HG03442 (cell line): ENCODE data around the gene STX11.
"Not testable (repeated sequence)": the region's sequence is repeated elsewhere in the genome, so short reads cannot be mapped to it uniquely, and the experiment has no call there.

Experiments used
- ATAC-seq: cut with Tn5 transposase; IDR thresholded peaks from one replicate; pipeline ENCODE4 v1.9.1; 2021; ENCODE audit warnings: mild to moderate bottlenecking, moderate library complexity; ENCODE audit not compliant: unreplicated experiment

The STX11 gene

DNA sequence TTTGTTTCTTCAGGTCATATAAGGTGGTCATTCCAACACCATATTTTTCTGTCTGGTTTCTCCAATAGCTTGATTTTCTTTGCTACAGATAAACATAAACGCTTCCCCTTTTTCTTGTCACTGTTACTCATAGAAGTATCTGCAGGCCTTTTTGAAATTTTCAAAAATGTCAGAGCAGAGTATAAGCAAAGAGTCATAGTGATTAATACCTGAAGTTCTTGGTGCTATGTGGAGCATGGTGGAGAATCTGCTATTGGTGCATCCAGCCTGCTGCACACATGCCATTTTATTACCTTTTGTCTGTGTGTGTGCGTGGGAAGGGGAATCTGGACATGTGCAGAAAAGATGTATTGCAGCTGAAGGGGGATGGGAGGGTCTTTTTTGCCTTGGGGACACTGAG, 19.7 kb downstream of the STX11 start:
- ATAC-seq = no peak

DNA sequence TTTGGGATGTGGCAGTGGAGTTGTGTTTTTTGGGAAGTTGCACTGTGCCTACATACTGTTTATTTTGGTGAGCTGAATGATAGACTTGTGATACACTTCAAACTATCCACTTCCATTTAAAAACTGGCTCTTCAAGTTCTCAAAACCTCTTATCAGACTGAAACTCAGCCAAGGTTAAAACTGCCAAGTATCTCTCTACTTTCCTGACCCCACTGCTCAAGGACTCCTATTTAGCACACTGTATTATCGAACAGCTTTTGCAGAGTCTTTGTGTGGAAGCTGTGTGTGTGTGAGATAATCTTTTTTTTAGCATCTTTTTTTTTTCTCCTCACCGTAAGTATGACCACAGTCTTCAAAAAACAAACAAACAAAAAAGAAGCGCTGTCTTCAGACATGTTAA, 21.1 kb downstream of the STX11 start:
- no peak for ATAC-seq

DNA sequence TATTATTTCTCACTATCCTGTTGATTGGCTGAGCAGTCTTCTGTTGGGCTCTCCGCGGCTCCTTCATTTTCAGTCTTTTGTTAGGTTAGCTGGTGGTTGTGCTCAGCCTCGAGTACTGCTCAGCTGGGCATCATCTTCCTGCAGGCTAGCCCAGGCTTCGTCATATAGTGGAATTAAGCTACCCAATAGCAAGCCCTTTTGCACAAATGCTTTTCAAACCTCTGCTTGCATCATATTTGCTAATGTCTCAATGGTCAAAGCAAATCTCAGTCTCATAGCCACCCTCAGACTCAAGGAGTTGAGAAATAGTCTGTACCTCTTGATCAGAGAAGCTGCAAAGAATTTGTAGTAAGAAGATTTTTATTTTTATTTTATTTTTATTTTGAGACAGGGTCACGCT, 23.7 kb downstream of the STX11 start:
- ATAC-seq = no peak

DNA sequence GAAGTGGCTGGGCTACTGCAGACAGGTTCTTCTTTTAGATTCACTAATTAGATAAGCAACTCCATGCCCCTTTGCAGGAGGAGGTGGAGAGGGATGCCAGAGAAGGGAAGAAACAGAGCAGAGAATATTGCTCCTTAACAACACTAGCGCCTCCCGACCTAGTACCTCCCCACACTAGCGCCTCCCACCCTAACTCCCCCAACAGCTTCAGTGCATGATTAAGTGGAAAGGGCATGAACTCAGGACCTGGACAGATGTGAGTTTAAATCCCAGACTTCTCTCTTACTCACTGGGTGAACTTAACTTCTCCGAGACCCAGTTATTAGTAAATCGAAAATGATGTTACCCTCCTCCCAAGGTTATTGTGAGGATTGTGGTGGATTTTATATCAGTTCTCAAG, 25.7 kb downstream of the STX11 start:
- no peak for ATAC-seq

DNA sequence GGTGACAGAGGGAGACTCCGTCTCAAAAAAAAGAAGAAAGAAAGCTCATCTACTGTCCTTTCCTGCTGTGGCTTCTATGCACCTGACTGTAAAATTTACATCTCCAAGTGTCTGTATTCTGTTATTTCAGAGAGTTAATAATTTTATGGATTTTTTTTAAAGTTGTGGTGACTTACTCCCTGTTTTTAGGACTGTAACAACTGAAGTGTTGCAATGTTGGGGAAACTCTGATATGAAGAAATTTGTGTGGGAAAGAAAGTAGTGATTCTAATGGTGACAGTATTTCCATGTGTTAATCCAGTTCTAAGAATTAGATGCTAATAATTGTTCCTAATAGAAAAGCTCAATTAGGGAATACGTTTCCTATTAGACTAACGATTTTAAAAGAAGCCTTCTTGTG, 27.4 kb downstream of the STX11 start:
- no peak for ATAC-seq

DNA sequence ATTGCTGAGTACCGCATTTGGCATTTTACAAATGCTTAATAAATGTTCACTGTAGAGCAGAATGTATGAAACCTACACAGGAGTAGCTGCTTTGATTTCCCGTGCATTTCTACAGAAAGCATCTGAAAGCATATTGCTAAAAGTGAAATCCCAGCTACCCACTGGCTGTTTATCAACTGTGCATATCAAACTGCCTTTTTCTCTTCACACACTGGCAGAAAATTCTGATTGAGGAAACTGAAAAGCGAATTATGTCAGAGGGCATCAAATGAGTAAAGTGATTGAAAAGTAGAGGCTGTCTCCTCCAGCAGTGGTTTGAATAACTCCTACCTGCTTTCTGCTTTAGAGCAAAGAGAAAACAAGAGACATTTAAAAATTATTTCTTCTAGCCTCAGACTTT, 28.0 kb downstream of the STX11 start:
- ATAC-seq = no peak

DNA sequence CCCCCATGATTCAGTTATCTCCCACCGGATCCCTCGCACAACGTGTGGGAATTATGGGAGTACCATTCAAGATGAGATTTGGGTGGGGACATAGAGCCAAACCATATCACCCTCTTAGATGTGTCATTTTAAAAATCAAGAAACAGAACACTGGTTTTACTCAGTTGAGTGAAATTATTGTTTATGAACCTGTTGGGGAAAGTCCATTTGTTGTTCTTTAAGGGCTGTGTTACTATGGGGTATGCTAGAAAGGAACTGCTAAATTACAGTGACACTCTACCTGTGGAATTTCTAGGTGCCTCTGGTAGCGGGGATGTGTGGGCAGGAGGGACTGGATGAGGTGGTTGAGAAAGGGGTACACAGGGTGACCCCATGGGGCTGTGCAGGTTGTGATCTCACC, 28.9 kb downstream of the STX11 start:
- no peak for ATAC-seq

DNA sequence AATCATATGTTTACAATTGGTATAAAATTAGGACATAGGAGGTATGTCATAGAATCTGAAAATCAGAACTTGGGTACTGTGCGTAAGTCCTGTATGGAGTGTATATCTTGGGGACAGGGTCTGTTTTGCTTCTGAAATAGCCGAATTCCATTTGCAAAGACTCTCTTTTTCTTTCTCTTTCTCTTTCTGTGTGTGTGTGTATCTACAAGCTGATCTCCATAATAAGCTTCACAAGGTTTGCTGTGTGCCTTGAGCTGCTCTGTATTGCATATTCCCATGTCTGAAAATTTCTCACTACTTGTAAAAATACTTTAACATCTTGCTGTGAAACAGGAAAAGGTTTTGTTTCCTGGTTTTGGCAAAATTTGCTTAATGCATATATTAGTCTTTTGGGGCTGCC, 29.5 kb downstream of the STX11 start:
- ATAC-seq = no peak

DNA sequence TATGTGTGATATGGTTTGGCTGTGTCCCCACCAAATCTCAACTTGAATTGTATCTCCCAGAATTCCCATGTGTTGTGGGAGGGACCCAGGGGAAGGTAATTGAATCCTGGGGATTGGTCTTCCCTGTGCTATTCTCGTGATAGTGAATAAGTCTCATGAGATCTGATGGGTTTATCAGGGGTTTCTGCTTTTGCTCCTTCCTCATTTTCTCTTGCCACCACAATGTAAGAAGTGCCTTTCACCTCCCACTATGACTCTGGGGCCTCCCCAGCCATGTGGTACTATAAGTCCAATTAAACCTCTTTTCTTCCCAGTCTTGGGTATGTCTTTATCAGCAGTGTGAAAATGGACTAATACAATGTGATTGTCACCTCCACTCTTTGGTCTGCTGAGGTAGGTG, 30.0 kb downstream of the STX11 start:
- not testable (repeated sequence) for ATAC-seq

DNA sequence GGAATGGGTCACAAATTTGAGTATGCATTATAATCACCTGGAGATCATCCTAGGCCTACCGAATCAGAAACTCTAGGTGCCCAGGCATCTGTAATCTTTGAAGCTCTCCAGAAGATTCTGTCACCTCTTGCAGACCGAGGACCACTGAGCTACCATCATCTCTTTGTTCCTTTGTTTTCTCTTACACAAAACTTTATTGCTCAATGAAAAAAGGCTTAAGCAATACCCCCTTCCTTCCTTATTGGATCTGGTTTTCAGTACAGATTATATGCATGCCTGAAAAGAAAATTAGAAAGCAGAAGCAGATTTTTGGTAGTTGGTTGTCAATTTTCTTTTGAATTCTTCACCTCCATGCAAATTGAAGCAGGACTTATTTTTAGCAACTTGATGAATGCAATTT, 31.3 kb downstream of the STX11 start:
- no peak for ATAC-seq

DNA sequence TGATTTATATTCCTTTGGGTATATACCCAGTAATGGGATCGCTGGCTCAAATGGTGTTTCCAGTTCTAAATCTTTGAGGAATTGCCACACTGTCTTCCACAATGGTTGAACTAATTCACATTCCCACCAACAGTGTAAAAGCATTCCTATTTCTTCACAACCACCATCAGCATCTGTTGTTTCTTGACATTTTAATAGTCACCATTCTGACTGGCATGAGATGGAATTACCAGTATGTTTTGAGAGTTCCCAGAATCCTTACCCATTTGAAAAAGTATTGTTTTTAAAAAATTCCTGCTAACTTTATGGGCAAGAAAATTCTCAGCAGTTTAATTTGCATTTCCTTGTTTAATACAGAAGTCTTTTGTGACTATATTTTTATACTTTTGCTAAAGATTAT, 33.9 kb downstream of the STX11 start:
- not testable (repeated sequence) for ATAC-seq

DNA sequence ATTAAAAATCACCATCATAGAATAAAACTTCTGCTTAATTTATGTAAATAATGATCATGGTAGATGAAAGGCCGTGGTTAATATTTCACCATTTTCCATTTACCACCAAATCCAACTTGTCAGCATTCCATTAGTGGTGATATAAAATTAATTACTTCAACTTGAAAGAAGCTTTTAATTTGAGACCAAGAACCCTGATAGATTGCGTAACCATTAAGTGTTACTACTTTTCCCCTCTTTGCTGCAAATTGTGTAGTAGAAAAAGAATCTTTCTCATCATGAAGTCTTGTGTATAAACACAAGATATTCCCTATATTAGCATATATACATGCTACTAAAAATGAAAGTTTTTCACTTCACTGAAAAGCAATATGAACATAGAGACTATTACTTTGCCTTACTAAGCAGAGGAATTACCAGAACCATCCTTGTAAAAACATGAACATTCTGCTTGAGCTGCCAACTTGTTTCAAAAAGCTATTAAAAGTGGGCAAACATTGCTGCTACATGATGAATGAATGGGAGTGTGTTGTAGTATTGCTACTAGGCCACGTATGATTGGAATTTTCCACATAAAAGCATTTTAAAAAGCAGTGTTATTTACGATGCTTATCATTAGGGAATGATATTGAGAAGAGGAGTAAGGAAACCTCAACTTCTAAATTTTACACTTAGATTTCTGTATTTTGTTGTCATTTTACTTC, 35.0 kb downstream of the STX11 start:
- ATAC-seq = no peak

DNA sequence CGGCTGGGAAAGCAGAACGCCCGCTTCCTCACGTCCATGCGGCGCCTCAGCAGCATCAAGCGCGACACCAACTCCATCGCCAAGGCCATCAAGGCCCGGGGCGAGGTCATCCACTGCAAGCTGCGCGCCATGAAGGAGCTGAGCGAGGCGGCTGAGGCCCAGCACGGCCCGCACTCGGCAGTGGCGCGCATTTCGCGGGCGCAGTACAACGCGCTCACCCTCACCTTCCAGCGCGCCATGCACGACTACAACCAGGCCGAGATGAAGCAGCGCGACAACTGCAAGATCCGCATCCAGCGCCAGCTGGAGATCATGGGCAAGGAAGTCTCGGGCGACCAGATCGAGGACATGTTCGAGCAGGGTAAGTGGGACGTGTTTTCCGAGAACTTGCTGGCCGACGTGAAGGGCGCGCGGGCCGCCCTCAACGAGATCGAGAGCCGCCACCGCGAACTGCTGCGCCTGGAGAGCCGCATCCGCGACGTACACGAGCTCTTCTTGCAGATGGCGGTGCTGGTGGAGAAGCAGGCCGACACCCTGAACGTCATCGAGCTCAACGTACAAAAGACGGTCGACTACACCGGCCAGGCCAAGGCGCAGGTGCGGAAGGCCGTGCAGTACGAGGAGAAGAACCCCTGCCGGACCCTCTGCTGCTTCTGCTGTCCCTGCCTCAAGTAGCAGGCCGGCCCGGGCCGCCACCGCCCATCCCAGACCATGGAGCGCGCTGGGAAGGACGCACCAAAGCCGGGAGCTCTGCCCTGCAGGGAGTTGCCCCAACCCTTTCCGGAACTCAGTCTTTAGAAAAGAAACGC, 36.7 kb downstream of the STX11 start:
- ATAC-seq = no peak

DNA sequence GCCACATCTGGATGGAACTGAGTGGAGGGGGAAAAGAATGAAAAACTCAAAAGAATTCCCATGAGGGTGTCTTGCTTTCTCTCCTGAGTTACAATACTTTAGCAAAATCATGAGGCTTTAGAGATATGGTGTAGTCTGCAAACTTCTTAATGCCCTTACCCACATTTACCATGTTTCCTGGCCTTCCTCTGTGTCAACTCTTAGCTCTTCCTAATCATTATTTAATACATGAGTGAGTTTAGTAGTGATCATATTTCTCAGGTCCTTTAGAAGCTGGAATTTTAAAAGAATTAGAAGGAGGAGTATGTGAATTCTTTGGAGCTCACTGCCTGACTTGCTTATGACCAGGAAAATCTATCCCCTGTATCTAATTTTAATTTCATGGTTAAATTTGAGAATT, 39.0 kb downstream of the STX11 start:
- ATAC-seq = no peak

DNA sequence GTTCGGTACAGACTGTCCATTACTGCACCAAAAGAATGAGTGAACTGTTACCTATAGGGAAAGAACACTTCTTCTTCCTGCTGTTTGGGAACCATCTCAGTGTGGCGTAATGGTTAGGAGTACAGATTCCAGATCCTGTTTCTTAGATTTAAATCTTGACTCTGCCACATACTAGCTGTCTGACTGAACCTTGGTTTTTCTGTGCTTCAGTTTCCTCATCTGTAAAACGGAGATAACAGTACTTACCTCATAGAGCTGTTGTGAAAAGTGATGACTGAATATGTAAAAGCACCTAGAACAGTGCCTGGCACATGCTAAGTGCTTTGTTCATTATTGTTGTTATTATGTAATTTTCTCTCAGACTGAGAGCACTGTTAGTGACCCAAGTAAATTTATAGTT, 39.8 kb downstream of the STX11 start:
- no peak for ATAC-seq

DNA sequence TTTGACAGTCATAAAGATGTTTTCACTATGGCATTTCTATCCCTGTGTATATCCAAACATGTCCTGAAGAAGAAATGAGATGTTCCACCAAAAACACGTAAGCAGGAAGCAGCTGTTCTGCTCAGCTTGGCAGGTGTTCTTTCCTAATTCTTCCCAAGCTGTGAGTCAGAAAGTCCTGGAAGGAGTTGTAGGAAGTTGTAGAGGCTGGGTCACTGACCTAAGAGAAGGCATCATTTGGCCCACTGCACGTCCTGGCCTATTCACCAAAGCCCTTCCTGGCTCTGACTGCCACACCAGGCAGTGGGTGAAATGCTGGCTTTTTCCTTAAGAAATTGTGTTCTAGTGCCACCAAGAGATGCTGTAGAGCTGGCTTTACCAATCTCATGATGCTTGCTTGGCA, 40.3 kb downstream of the STX11 start:
- ATAC-seq = no peak

DNA sequence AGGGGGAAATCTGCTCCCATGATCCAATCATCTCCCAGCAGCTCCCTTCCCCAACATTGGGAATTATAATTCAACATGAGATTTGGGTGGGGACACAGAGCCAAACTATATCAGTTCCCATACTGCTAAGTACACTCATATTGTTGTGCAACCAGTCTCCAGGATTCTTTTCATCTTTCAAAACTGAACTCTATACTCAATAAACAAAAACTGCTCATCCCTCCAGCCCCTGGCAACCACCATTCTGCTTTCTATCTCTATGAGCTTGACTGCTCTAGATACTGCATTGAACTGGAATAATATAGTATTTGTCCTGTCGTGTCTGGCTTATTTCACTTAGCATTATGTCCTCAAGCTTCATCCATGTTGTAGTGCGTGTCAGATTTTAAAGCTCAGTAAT, 42.9 kb downstream of the STX11 start:
- no peak for ATAC-seq

DNA sequence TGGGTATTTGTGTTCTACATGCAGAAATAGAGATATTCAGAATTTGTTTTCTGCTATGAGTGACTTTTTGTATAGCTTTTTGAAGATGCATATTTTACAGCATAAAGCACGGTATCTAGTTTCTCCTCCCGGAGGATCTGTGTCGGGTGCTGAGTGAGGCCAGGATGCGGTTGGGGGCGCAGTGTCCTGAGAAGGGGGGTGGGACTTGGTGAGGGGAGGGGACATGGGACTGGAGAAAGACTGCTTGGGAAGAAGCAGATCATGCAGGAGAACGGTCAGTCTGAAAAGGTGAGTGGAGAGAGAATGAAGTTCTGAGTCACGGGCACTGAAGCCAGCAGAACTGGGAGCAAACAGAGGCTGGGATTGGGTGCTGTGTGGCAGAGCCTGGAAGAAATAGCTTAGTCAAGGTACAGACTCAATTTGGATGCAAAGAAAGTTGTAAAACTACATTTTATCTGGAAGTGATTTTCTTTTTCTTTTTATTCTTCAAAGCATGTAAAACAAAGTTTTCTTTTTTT, 44.0 kb downstream of the STX11 start:
- ATAC-seq = no peak

DNA sequence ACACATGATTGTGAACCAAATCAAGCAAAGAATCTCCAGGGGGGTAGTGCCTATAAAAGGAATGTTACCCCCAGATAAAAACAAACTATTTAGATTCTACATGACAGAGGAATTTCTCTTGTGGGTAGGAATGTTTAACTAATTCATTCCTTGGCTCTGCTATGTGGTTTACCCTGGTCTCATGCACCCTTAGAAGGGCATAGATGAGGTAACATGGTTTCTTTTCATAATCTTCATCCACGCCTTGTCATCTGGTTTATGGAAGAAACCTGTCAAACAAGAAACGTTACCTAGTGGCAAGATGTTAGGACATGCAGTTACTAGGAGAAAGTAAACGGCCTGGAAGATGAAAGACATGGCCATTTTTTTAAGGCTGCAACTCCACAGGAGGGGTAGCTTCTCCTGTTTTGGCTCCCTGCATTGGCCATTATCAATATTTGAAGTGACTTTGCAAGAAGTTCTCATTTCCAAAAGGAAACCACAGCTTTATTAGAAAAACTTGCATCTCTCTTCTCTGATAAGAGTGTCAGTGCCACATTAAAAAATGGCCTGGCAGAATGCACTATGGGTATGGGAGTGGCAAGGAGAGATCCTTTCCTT, 45.5 kb downstream of the STX11 start:
- no peak for ATAC-seq

DNA sequence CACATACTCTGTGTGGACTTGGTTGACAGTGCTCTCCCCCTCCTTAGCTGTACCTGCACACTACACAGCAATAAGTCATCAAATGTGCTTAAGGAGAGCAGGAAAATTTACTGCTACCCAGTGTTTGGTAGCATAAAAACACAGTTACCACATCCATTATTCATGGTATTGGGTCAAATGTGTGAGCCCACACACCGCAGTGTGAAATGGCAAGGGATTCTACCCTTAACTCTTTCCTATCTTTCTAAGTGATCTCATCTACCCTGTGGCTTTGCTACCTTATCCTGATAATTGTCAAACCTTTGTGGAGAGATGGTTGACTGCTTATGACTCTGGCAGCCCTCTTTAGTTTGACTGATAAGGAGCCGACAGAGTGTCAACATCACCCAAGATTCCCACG, 47.6 kb downstream of the STX11 start:
- ATAC-seq = no peak

DNA sequence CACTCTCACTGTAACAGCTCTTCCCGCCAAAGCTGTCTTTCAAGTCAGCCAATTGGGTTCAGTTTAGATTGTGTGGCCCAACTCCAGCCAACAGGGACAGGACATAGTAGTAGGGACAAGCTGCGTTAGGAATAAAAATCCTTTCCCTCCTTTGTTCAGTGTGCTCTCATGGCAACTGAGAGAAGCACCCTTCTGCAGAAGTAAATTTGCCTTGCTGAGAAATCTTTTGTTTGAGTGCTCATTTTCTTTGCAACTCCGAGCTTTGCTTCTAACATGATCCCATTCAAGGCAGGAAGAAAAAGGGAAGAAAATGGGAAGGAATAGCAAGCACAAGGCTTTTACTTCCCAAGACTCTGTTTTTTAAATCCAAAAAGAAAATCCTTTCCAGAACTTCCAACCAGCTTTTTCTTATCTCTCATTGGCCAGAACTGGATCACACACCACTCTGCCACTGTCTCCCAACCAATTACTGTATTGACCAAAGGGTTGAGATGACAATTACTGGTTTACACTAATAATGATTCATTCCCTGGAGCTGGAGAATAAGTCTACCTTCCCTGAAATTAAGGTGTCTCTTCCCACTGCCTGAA, 52.7 kb downstream of the STX11 start:
- no peak for ATAC-seq

DNA sequence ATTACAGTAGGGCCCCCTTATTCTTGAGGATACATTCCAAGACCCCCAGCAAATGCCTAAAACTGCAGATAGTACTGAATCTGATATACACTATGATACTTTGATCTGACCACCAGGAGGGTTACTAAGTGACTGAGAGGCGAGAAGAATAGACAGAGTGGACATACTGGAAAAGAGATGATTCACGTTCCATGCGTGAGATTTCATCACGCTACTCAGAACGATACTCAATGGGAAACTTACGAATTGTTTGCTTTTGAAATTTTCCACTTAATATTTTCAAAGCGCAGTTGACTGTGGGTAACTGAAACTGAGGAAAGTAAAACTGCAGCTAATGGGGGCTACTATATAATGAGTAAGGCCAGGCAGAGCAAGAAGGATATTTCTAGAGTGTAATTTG, 60.8 kb downstream of the STX11 start:
- no peak for ATAC-seq
